HG03108 (cell line): Measurements from ENCODE around the gene CTXN1.

Source experiments
- ATAC-seq: cut with Tn5 transposase; IDR thresholded peaks from one replicate; pipeline ENCODE4 v1.9.1; 2021; ENCODE audit warnings: moderate library complexity; ENCODE audit not compliant: unreplicated experiment

CTXN1 gene

DNA sequence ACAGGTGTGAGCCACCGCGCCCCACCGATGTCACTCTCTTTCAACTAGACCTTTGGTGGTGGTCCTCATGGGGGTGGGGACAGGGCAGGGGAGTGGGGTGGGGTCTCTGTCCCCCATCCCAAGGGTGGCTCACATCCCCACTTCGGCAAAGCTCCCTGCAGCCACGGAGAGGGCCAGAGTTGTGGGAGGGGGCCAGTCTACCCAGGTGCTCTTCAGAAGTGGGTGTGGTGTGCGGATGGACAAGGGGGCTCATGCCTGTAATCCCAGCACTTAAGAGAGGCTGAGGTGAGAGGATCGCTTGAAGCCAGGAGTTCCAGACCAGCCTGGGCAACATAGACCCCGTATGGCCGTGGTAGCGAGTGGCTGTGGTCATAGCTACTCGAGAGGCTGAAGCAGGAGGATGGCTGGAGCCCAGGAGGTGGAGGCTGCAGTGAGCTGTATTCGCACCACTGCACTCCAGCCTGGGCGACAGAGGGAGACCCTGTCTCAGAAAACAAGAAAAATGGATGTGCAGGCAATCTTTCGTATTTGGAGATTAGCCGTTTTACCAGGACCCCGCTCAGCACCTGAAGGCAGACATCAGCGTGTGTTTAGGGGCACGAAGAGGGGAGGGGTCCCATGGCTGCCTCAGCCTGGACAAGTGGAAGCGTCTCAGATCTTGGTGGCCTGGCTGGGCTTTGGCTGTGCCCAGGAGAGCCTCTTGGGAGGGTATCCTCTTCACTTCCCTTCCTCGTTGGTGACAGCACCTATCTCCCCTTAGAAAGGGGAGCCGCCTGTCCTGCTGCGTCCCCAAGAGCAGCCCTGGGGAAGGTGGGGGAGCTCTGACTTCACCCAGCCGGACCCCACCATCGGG, 10.5 kb downstream of the CTXN1 start:
- ATAC-seq, result no peak

DNA sequence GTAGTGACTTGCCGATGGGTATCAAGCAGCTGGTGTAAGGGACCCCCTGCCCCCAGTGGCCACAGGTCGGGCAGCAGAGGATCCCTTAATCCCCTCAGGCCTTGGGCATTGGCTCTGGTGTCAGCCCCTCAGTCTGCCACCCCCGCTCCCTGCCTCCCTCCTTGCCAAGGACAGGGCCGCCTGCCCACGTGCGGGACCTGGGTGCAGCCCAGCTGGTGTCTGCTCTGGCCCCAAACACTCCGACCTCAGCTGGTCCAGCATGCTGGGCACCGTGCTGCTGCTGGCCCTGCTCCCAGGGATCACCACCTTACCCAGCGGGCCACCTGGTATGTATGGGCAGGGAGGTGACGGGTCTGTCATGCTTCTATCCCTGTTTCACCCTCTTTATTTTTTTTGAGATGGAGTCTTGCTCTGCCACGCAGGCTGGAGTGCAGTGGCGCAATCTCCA, 11.3 kb downstream of the CTXN1 start, which contains the start of gene TGFBR3L:
Gene TGFBR3L (plus strand): TSS at position 233 of the 448 bp plus-strand sequence.
- no peak for ATAC-seq

DNA sequence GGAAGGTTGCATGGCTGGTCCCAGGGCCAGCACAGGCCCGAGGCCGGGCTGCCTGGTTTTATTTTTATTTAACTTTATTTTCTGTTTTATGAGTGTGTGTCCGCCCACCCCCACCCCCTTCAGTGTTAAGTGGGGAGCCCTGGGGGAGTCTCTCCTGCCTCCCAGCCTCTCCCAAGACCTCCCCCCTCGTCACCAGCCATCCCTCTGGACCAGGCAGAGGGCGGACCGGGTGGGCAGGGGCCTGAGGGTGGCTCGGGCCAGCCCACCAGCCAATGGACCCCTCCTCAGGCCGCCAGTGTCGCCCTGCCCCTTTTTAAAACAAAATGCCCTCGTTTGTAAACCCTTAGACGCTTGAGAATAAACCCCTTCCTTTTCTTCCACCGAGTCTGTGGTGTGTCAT, 11.8 kb downstream of the CTXN1 start:
- no peak for ATAC-seq

DNA sequence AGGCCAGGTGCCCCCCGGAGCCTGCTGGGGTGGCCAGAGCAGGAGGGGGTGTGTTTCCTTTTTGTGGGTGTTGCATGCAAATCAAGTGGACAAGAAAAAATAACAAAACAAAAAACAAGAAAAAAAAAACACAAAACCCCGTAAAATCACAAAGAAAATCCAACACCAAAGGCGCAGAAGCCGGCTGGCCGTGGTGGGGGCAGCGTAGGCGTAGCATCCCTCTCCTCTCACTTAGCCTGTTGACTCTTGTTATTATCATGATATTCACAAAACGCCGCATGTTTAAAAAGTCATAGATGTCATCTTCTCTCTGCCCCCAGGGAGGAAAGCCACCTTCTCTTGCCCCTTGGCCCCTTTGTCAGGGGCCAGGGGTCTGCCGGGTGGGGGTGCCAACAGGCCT, 12.3 kb downstream of the CTXN1 start:
- no peak for ATAC-seq

DNA sequence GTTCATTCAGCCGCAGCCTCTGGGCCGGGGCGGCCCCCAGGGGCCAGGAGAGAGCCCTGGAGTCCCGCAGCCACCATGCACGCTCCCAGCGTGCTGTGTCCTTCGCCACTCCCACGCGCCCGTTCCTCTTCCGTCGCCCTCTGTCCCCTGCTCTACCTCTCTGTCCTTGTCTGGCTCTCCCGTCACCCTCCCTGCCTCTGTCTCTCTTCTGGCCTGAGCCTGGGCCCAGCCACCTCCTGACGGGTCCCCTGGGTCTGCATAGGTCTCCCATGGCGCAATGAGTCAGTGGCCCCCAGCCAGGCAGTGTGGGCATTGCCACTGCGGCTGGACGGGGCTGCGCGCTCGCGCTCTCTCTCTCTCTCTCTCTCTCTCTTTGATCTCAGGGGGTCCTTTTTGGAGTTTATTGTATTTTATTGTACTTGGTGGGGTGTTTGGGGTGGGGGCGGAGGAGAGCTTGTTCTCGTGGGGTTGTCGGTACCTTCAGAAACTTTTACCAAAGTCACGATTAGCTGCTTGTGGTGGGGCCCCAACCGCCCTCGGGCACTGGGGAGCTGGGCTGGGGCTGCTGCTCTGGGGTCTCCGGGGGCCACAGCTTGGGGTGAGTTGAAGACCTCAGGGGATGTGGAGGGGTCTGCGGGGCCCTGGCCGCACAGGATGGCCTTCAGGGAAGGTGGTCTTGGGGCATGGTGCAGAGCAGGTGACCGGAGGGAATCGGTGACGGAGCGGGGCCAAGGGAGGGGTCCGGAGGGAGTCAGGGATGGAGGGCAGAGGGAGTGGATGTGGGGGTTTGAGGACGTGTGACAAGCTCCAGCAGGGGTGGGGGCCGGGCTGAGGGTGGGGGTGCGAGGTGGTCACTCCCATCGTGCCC, 13.0 kb downstream of the CTXN1 start:
- ATAC-seq, result no peak

DNA sequence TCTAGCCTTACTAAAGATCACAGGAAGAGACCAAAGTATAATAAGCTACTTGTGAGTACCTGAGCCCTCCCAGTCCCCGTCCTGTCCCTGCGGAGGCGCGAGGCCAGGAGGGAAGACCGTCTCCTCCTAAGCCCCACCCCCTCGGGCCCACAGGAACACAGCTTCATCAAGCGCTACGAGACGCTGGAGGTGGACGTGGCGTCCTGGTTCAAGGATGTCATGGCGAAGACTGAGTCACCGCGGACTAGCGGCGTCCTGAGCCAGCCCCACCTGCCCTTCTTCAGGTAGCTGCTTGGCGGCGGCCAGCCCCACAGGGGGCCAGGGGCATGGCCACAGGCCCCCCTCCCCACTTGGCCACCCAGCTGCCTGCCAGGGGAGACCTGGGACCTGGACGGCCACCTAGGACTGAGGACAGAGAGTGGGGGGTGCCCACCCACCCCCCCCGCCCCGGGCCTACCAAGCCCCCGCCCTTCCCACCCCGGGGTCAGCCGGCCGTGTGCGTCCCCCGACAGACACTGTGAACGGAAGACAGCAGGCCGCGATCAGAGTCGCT, 13.7 kb downstream of the CTXN1 start:
- ATAC-seq, result no peak

DNA sequence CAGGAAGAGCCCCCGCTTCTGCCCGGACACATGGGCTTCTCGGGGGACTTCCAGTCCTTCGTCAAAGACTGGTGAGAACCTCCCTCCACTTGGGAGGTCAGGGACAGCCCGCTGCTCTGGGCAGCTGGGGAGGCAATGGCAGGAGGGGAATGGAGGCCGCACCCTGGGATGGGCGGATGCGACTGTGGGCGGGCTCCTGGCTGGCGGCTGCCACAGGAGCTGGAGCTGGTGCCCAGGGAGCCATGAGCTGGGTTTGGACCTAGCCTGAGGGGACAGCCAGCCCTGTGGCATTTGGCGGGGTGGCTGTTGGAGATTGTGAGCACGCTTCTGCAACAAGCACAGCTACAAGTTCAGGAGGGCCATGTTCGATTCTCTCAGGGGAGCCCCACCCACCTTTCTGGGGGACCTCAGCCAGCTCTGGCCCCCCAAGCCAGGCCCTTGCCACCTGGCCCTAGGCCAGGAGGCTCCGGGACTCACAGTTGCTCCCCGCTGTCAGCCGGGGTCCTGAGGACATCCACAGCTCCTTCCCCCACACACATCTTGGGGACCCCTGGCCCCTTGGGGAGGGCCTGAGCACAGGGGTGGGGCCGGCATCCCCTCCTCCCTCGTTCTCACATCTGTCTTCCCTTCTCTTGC, 14.3 kb downstream of the CTXN1 start:
- ATAC-seq, result no peak

DNA sequence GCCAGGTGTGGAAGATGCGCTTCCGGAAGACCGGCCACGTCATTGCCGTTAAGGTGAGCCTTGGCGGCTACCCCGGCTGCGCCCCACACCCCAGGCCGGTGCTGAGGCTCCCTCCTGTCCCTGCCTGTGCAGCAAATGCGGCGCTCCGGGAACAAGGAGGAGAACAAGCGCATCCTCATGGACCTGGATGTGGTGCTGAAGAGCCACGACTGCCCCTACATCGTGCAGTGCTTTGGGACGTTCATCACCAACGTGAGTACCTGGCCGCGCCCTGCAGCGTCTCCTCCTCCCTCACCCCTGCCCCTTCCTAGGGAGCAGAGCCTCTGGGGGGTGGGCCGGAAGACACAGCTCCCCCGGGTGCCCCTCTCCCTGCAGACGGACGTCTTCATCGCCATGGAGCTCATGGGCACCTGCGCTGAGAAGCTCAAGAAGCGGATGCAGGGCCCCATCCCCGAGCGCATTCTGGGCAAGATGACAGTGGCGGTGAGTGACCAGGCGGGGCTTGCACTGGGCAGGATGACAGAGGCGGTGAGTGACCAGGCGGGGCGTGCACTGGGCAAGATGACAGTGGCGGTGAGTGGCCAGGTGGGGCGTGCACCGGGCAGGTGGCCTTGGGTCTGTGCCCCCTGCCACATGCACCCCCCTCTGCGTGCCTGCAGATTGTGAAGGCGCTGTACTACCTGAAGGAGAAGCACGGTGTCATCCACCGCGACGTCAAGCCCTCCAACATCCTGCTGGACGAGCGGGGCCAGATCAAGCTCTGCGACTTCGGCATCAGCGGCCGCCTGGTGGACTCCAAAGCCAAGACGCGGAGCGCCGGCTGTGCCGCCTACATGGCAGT, 15.4 kb downstream of the CTXN1 start:
- no peak for ATAC-seq

DNA sequence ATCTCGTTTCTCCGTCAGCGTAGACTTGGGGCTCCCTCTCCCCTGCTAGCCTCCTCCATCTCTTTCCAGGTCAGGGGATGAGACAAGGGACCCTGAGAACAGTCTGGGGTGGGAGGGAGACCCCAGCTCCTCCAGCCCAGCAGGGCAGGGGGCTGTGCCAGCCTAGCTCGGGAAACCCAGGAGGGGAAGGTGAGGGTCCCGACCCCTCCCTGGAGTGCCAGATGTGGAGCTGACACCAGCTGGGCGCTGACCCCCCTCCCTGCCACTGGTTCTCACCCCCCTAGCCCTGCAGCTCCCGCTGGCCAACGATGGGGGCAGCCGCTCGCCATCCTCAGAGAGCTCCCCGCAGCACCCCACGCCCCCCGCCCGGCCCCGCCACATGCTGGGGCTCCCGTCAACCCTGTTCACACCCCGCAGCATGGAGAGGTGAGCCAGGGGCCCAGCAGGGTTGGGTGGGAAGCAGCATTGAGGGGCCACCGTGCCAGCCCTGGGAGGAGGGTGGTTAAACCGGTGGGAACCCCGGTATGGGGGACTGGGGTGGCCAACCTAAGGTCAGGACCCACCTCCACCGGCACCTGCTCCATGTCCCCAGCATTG, 16.4 kb downstream of the CTXN1 start:
- ATAC-seq, result no peak

DNA sequence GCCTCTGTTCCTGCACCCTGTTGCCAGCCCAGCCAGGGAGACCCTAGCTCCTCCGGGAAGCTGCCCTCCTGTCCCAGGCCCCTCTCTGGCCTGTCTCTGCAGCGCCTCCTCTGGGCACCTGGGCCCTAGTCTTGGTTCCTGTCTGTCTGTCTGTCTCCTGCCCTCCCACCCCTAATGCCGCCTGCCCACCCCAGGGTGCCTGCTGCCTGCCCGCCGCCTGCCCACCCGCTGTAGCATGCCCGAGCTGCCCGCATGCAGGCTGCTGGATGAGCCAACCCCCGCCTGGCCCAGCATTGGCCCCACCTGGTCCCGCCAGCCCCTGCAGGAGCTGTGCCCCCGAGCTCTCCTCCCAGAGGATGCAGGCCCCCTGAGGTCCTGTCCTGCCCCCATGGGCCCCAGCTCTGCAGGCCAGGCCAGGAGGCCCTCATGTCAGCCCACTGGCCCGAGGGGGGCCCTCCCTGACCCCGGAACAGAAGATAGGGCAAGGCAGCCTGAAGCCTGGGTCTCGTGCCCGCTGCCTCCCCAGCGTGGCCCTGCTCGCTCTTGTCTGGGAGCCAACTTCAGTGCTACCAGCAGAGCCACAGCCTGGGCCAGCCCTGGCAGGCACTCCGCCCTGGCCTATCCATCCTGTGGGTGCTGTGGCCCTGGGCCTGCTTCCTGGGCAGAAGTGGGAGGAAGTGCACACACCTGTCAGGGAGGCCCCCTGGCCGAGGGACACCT, 17.0 kb downstream of the CTXN1 start:
- ATAC-seq, result no peak

DNA sequence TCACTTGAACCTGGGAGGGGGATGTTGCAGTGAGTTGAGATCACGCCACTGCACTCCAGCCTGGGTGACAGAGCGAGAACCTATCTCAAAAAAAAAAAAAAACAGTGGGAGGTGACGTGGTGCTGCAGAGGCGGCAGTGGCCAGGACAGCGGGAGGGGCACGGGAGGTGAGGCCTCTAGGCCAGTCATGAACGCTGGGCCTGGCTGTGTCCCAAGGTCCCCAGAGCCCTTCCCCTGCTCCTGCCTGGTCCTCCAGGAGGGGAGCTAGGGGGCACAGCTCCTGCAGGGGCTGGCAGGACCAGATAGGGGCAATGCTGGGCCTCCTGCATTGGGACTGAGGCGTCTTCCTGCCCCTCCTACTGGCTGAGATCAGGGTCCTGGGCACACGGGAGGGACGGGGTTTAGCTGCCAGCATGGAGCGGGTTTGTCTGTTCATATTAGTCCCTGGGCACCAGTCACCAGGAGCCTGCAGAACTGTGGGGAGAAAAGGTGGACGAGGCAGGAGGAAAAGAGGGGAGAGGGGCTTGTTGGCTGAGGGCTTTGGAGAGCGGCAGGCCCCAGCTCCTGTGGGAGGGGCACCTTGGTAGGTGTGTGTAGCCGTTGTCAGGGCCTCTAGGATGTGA, 17.7 kb downstream of the CTXN1 start:
- ATAC-seq, result no peak

DNA sequence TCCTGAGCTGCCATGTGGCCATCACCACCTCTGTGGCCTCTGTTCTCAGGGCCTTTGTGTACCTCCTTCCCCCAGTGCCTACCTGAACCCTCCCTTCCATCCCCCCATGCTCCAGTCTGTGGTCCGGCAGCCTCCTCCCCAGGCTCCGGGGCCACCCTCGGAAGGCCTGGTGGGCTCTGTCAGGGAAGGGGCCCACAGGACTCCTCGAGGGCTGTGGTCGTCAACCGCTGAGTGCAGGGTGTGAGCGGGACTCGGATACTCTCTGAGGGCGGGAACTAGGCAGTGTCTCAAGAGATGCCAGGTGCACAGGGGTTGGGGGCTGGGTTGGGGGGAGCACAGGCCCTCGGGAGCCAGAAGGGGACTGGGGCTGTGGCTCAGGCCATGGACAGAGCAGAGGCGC, 18.4 kb downstream of the CTXN1 start:
- ATAC-seq, result no peak

DNA sequence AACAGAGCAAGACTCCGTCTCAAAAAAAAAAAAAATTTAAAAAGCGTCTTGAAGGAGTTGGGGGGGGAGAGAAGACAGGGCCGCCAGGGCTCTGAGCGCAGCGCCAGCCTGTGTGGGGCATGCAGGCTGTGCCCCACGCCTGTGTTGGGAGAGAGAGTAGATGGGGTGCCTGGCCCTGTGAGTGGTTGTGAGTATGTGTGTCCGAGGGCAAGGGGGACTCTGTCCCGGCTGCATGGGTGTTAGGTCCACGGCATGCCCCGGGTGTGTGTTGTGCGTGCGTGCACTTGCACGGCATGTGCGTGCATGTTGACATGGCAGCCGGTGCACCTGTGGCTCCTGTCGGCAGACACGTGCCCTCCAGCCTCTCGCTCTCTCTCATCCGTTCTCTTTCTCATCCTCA, 18.8 kb downstream of the CTXN1 start:
- ATAC-seq, result no peak

DNA sequence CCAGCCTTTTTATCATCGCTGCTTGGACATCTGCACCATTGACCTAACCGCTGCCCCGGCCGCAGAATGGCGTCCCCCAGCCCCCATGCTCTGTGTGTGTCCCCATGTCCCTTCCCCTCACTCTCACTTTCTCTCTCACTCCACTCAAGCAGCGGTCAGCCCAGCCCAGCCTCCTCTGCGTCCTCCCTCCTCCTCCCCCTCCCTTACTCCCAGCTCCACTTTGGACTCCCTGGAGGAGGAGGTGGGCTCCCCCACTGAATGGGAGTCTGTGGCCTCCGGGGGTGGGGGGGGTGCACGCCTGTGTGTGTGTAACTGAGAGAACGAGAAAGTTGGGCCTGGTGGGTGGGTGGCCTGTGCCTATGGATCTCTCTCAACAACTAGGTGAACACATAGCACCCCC, 20.1 kb downstream of the CTXN1 start:
- no peak for ATAC-seq

DNA sequence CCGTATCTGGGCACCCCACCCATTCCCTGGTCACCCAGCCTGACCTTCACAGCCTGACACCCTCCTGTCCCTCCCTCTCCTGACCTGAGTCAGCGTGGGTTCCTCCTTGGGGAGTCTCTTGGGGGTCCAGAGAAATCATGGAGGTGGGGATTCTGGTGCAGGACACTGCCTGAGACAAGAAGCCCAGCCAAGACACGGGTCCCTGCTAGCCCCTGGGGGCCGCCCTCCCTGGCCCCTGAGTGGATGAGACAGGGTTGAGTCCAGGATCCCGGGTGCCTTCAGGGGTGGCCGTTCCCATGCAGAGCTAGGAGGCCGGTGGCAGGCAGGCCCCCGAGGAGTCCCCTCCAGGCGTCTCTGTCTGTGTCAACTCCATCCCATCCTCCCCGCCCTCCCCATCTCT, 20.7 kb downstream of the CTXN1 start:
- ATAC-seq, result no peak

DNA sequence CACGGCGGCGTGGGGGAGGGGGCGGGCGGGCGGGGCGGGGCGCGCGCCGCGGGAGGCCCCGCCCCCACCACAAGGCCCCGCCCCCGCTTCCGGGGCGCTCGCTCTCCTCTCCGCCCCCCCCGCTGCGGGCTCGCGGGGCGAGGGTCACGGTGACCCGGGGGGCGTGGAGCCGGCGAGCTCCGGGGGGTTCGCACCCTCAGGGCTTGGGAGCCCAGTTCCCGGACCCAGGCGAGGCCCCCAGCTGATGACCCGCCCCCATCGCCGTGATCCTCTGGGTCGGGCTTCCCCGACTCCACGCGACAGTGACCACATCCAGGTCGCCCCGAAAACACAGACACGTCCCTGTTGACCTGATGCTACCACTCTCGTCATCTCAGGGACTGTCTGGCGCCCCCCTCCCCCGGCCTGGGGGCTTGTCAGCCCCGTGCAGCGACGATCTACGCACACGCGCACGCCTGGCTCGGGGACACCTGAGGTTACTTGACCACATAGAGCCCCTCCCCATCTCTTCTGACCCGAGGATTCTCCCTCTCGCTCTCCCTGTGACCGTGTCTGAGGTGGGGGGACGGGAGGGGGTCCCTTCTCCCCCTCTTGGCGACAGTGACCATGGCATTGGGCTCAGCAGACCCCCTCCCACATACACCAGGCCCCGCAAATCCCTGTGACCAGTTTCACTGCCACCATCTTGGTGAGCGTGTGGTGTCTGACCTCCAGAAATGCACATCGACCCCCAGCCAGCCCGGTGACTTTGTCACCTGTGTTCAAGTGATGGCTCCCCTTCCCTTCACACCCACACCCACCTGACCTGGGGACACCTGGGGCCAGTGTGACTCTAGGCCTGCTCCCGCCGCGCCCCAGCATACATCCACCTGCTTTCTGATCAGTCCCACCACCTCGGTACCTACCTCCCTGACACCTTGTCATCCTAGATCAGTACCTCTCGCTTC, 21.6 kb downstream of the CTXN1 start:
- ATAC-seq, result peak; percentile 20

DNA sequence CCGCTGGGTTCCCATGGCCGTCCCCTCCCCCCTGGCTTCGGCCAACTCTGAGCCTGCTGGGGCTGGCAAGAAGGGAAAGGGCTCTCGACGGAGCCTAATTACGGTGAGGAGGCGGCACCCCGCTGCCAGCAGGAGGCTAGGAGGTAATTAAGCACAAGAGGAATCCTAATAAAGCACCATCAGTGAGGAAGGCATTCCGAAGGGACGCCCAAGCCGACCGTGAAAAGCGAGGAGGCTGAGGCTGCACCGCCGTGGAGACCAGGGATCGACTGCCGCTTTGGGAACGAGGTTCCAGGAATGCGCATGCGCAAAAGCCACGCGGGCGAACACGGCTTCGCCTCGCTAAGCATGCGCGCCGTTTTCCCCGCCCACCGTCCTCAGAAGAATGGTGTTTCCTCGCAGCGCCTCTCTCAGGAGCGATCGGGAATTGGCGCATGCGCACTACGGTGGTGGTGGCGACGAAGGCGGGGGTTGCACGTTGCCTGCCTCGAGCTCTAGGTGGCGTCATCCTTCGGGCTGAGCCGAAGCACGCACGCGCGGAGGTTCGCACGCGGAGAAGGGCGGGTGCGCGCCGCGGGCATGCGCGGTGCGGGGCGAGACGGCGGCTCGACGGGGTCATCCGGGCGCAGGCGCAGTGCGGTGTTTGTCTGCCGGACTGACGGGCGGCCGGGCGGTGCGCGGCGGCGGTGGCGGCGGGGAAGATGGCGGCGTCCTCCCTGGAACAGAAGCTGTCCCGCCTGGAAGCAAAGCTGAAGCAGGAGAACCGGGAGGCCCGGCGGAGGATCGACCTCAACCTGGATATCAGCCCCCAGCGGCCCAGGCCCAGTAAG, 22.5 kb downstream of the CTXN1 start, which contains the start of gene MAP2K7:
Gene MAP2K7 (plus strand): TSS at position 634 of the 830 bp plus-strand sequence. CDS start 68 bp downstream, at position 702.
- peak; percentile 75 for ATAC-seq
